Chondrocyte (in vitro differentiated cells): Measurements from ENCODE around the gene CFAP157. TPM values are rescaled to one million over a fixed set of nuclear protein-coding genes. Genes with fewer than 3 reads are reported as not detected.

ENCODE experiments used
- DNase-seq: peaks from one replicate; pipeline ENCODE4 v3.0.0; 2021; ENCODE audit warnings: mixed read lengths, low spot score
- H3K27ac Mint-ChIP-seq: one replicate; pipeline ENCODE4 v1.8.0; 2021; ENCODE audit warnings: mild to moderate bottlenecking, moderate library complexity, mixed read lengths; ENCODE audit not compliant: unreplicated experiment
- H3K27me3 Mint-ChIP-seq: 2 replicates; pipeline ENCODE4 v1.8.0; 2021; ENCODE audit warnings: low read depth, mixed read lengths
- H3K36me3 Mint-ChIP-seq: 2 replicates; pipeline ENCODE4 v1.8.0; 2021; ENCODE audit warnings: low read depth, mixed read lengths
- H3K4me1 Mint-ChIP-seq: 2 replicates; pipeline ENCODE4 v1.8.0; 2021; ENCODE audit warnings: low read depth, mild to moderate bottlenecking, mixed read lengths
- H3K4me3 Mint-ChIP-seq: one replicate; pipeline ENCODE4 v1.8.0; 2021; ENCODE audit warnings: mild to moderate bottlenecking, moderate library complexity, mixed read lengths; ENCODE audit not compliant: unreplicated experiment
- H3K9me3 Mint-ChIP-seq: 2 replicates; pipeline ENCODE4 v1.8.0; 2021; ENCODE audit warnings: low read depth, mixed read lengths
- CTCF ChIP-seq: fragments of 200-600 bp; sonication (generic); IDR thresholded peaks from 2 replicates; pipeline ENCODE4 v1.5.0; 2021; ENCODE audit warnings: antibody characterized with exemption, mild to moderate bottlenecking, moderate library complexity
- long read RNA-seq: library from polyadenylated mRNA; stranded (forward); transcript quantifications from one replicate; pipeline ENCODE4 v2.0.0, GENCODE V29; 2021
- total RNA-seq: library from RNA; stranded (reverse); gene quantifications from 3 replicates; pipeline ENCODE4 v1.2.1, GENCODE V29; 2021

Gene CFAP157
- total RNA-seq: 0.27 TPM in 1 of 3 replicates, not detected in the others
- long read RNA-seq: 0 reads

GRCh38 chr9:127706836-127707241, at the start of gene CFAP157:
Gene CFAP157, plus strand, starts transcription at chr9:127706988. Its CDS starts 44 bp downstream, at chr9:127707032.
- no peaks in the 10 kb centered on the region for H3K36me3 Mint-ChIP-seq
- H3K4me3 Mint-ChIP-seq: no peak within 1 kb of the TSS
- DNase-seq: no peak
- H3K9me3 Mint-ChIP-seq: peaks cover 3% of the 10 kb centered on the region
- no peaks in the 10 kb centered on the region for H3K4me1 Mint-ChIP-seq
- H3K27ac Mint-ChIP-seq: no peak within 1 kb of the TSS
- TF ChIP-seq CTCF: no peak
- H3K27me3 Mint-ChIP-seq: no peaks in the 10 kb centered on the region

- no peak for TF ChIP-seq CTCF
- H3K9me3 Mint-ChIP-seq: no peaks in the 10 kb centered on the region
- no peaks in the 10 kb centered on the region for H3K27me3 Mint-ChIP-seq
- no peak for DNase-seq
- no peak overlapping the region for H3K4me3 Mint-ChIP-seq
- no peak overlapping the region for H3K27ac Mint-ChIP-seq
- H3K36me3 Mint-ChIP-seq: peaks cover 32% of the 10 kb centered on the region
- no peaks in the 10 kb centered on the region for H3K4me1 Mint-ChIP-seq
Measured at GRCh38 chr9:127658428-127658827, 48.4 kb upstream of the CFAP157 start.

GRCh38 chr9:127660886-127661741, 45.7 kb upstream of the CFAP157 start:
- Mint-ChIP-seq H3K27ac (no peak overlapping the region), H3K36me3 (peaks cover 41% of the 10 kb centered on the region)
- DNase-seq: no peak

GRCh38 chr9:127662617-127663016, 44.2 kb upstream of the CFAP157 start:
- H3K27ac Mint-ChIP-seq: no peak overlapping the region
- no peaks in the 10 kb centered on the region for H3K4me1 Mint-ChIP-seq
- no peaks in the 10 kb centered on the region for H3K9me3 Mint-ChIP-seq
- H3K36me3 Mint-ChIP-seq: peaks cover 41% of the 10 kb centered on the region
- no peak for DNase-seq
- no peak overlapping the region for H3K4me3 Mint-ChIP-seq
- no peak for TF ChIP-seq CTCF
- H3K27me3 Mint-ChIP-seq: no peaks in the 10 kb centered on the region

More at GRCh38 chr9:127660886-127661741, 45.7 kb upstream of the CFAP157 start:
- Mint-ChIP-seq H3K4me1 (no peaks in the 10 kb centered on the region), H3K9me3 (no peaks in the 10 kb centered on the region), H3K27me3 (no peaks in the 10 kb centered on the region), H3K4me3 (no peak overlapping the region)
- TF ChIP-seq CTCF: no peak

GRCh38 chr9:127664324-127664677, 42.5 kb upstream of the CFAP157 start:
- Mint-ChIP-seq H3K4me3 (no peak overlapping the region), H3K27ac (no peak overlapping the region), H3K9me3 (no peaks in the 10 kb centered on the region), H3K4me1 (no peaks in the 10 kb centered on the region), H3K27me3 (no peaks in the 10 kb centered on the region), H3K36me3 (peaks cover 40% of the 10 kb centered on the region)
- TF ChIP-seq CTCF: no peak
- no peak for DNase-seq
